ENCODE data around the gene POU2F1.

DNA sequence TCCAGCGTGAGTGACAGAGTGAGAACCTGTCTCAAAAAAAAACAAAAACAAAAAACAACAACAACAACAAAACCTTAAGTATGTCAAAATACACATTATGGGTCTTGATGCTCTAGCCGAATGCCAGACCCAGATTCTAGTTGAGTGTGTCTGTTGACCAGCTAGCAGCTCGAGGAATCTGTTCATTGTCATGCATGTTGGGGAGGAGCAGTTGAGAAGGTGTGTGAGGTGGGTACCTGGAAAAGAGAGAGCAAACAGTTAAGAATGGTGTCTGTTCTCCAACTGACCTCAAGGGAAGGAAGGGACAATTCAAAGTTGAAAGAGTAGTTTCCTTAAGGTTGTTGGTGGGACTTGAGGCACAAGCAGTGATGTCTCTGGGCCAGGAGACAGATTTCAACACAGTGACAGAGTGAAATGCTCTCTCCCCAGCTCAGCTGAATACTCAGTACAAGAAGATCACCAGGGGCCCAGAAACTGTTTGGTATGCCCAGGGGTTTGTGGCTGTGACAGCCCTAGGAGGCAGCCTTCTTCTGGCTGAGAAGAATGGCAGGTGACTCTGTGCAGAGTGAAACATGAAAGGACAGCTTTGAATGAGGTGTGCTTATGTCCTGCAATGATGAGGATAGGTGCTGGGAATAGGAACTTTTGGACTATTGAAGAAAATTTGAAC lies 14.4 kb upstream of the POU2F1 start:
- TF ChIP-seq, protein P1, sequence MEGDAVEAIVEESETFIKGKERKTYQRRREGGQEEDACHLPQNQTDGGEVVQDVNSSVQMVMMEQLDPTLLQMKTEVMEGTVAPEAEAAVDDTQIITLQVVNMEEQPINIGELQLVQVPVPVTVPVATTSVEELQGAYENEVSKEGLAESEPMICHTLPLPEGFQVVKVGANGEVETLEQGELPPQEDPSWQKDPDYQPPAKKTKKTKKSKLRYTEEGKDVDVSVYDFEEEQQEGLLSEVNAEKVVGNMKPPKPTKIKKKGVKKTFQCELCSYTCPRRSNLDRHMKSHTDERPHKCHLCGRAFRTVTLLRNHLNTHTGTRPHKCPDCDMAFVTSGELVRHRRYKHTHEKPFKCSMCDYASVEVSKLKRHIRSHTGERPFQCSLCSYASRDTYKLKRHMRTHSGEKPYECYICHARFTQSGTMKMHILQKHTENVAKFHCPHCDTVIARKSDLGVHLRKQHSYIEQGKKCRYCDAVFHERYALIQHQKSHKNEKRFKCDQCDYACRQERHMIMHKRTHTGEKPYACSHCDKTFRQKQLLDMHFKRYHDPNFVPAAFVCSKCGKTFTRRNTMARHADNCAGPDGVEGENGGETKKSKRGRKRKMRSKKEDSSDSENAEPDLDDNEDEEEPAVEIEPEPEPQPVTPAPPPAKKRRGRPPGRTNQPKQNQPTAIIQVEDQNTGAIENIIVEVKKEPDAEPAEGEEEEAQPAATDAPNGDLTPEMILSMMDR (IDR thresholded peaks at IDR 0.05; ENCODE audit: insufficient read depth, low read length, poor library complexity, severe bottlenecking) = no peak
- no peak for TF ChIP-seq EZH2phosphoT487 (conservative IDR thresholded peaks at IDR 0.05; ENCODE audit: low read length)

All from SU-DHL-6 (cell line).